COLO829 (cell line): ENCODE data around the gene ZNF451.

Experiments
- DNase-seq: peaks from one replicate; pipeline ENCODE4 v3.0.0; 2012; ENCODE audit warnings: low spot score

ZNF451 gene

GRCh38 chr6:57147955-57148858, 58.2 kb downstream of the ZNF451 start:
- no peak for DNase-seq

DNA sequence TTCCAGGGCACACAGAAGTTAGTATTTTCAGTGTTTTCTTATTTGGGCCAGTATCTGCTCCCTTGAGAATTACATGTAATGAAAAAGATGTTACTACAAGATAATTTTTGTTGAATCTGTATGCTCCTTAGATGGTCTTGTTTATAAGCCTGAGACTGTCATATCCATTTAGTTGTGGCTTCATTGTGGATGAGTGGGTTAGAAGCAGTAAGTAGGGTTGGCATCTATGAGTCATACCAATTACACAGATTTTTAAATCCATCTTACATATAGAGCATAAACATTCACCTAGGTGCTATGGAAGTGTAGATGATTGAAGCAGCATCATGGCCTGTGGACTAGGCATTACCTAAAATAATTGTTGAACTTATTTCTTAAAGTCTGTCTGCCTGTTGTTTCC, 68.7 kb downstream of the ZNF451 start:
- no peak for DNase-seq

DNA sequence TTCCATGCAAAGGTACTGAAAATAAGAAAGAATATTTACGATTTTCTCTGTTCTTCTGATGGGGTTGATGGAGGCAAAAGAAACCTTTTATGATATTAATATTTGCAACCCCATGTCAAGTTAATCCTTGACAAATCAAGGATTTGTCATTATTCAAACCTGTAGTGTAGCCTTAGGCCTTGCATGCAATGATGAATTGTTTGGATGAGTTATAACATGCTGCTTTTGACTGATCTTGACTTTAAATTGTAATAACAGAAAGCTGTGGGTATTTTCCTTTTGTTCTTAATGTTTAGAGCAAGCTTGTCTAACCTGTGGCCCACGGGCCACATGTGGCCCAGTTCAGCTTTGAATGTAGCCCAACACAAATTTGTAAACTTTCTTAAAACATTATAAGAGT, 69.1 kb downstream of the ZNF451 start:
- no peak for DNase-seq

- DNase-seq, result no peak
These were observed 72.0 kb downstream of the ZNF451 start for GRCh38 chr6:57162028-57162427.

GRCh38 chr6:57162516-57162915, 72.5 kb downstream of the ZNF451 start:
- DNase-seq, result no peak

DNA sequence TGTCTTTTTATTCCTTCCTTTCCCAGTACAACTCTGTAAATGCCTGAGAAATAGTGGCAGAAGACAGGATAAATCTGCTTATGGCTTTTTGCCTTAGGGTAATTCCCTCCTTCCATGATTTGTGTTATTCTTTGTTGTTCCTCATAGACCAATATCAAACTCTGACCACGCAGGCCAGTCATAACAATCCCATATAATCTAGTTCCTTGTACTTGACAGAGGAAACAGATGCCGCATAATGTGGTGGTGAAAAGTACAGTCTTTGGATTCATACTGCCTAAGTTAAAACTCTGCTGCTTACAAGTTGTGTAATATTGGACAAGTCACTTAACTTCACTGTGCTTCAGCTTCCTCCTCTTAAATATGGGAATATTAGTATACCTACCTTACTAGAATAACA, 74.0 kb downstream of the ZNF451 start:
- DNase-seq, result no peak

DNA sequence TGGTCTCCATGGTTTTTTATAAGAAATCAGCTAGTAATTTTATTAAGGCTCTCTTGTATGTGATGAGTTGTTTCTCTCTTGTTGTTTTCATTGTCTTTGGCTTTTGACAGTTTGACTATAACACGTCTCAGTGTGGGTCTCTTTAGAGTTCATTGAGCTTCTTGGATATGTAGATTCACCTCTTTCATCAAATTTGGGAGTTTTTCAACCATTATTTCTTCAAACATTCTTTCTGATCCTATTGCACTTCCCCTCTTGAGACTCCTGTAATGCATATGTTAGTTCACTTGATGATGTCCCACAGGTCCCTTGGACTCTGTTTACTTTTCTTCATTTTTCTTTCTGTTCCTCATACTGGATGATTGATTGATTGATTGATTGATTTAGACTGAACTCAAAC, 75.1 kb downstream of the ZNF451 start:
- no peak for DNase-seq

DNA sequence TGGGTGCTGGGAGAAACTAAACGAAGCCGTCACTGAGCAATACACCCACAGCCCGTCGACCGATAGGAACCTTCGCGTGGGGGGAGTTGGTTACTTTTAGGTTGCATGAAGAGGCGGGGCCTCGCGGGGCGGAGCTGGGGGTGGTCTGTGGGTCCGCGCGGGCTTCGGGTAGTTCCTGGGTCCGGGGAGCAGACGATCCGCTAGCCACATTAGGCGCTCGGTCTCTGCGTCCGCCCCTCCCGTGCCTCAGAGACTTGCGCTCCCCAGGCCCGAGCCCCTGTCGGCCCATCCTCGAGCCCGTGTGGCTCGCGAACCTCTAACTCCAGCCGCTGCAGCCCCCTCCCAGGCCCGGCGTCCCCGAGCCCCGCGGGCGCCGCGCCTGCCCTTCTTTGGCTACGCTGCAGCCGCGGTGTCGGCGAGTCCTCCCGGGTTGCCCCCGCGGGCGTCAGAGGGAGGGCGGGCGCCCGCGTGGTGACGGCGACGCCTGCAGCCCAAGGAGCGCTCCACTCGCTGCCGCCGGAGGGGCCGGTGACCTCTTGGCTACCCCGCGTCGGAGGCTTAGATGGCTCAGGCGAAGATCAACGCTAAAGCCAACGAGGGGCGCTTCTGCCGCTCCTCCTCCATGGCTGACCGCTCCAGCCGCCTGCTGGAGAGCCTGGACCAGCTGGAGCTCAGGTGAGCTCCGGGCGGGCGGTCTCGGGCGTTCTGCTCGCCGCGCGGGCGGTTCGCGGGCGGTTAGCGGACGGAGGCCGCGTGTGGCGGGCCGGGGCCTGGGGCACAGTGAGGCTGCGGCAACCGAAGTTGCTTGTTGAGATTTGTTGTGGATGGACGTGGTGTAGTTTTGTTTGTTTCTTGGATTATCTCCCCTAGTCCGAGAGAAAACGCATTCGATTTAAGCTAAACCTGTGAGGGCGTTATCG, 82.4 kb downstream of the ZNF451 start, which contains the start of gene BAG2:
TSS of gene BAG2 (plus strand) at position 191 of the 920 bp plus-strand sequence. CDS start at position 563, 372 bp downstream.
- peak; percentile 61 for DNase-seq

GRCh38 chr6:57173056-57173885, 83.3 kb downstream of the ZNF451 start:
- DNase-seq, result no peak

DNA sequence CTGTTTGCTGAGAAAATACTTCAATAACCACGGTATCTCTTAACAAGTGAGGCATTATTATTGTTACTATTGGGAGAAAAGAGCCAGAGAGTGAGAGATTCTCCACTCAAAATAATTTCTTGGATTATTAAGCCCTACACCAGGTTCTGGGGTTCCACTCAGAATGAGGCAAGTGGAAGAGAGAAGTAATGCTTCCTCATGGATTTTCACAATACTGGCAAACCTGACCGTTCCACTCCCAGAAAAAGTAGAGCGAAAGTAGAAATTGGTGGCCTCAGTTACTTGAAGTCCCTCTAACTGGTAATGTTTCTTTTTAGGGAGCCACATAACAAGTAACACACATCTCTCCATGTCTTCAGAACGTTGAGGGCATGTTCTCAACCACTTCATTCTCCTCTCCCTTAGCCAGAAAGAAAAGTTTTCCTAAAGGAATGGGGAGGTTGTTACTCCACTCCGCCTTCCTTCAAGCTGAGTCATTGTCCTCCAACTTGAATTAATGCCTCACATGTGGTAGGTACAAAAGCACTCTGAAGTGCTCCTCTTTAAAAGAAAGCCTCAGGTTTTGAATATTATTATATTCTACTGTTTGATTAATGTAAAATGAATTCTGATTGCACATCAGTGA, 84.0 kb downstream of the ZNF451 start:
- peak; percentile 33 for DNase-seq

DNA sequence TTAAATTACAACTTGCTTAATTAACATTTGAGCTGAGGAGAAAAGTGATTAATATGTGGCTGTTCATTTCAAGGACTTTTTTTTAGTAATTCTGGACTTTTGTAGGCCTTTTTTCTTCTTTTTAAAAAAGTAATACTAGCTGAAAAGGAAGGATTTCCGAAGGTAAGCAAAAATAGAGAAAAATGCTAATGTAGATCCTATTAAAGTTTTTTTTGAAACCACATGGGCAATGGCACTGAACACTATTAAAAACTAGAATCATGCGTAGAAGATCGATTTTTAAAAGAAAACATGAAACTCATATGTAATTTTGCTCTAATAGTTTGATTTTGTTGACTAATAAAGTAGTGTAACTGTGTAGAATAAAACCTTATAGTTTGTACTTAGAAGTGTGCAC, 84.5 kb downstream of the ZNF451 start:
- no peak for DNase-seq

DNA sequence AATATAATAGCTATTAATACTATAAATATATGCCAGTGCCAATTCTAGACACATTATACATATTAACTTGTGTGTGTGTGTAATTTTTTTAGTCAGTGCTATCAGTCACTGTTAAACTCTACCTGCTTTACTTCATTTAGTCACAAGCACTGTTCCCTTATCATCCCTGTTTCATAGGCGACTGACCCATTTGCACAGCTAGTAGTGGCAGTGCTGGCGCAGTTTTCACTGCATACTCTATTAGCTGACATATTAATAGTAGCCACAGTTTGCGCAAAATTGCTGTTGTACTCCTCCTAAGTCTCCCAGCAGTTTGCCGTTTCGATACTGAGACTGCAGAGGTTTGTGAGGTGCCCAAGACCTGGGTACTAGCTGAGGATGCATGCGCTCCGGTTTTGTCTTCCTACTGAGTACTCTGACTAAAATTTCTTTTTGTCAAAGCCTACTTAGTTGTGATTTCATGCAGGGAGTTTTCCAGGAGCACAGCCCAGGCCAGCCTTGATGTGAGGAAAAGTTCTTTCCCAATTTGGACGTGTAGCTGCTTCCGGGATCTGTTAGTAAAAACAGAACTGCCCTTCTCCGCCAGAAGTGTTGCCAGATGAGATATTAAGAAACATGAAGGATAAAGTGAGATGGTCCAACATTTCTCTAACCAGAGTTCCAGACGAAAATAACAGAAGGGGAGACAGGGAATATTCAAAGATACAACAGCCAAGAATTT, 87.7 kb downstream of the ZNF451 start:
- no peak for DNase-seq

- no peak for DNase-seq
These were observed 90.6 kb downstream of the ZNF451 start for GRCh38 chr6:57180596-57180995.

DNA sequence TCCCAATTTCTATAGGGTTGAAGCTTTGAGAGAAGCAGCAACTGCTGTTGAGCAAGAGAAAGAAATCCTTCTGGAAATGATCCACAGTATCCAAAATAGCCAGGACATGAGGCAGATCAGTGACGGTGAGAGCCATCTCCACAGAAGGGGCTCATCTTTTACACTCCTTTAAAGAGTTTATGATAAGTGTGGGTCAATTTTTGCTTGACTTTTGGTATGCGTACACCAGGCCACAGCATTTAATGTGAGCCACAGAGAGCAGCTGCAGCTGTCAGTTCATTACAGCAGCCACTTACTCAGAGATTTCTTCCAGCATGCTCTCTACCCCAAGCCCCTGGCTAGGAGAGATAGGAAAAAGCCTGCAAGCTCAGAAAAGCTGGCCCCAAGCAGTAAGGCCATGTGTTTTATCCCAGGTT, 92.0 kb downstream of the ZNF451 start:
- DNase-seq, result no peak

GRCh38 chr6:57183336-57183735, 93.3 kb downstream of the ZNF451 start:
- no peak for DNase-seq

GRCh38 chr6:57190140-57190539, 100.2 kb downstream of the ZNF451 start:
- DNase-seq, result no peak

DNA sequence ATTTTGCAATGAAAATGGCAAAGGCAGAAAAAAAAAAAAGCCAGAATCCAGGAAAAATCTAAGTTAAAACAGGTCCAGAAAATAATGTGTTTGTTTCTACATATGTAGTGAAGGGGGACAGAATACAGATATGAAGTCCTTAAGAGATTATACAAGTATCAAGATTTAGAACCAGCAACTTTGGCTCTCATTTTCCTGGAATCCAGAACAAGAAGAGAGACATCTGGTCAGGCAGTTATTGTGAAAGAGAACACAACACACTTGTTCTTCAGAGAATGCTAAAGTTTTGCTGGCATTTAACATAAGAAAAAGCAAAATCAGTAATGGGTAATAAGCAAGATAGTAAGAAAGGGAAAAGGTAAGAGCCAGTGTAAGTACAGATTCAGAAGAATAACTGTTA, 103.2 kb downstream of the ZNF451 start:
- DNase-seq, result no peak

DNA sequence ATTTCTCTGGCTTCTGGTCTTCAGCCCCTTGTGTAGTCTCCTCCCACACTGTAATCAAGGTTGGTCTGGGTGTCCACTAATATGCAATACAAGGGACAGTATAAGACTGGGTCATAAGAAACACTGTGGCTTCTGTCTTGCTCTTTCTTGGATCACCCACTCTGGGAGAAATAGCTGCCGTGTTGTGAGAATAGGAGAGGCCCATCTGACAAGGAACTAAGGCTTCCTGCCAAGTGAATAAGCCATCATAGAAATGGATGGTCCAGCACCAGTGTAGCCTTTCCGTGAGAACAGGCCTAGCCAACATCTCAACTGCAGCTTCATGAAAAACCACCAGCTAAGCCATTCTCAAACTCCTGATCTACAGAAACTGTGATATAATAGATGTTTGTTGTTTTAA, 105.5 kb downstream of the ZNF451 start:
- no peak for DNase-seq

- DNase-seq, result no peak
These were observed 109.1 kb downstream of the ZNF451 start for GRCh38 chr6:57198926-57199636.

DNA sequence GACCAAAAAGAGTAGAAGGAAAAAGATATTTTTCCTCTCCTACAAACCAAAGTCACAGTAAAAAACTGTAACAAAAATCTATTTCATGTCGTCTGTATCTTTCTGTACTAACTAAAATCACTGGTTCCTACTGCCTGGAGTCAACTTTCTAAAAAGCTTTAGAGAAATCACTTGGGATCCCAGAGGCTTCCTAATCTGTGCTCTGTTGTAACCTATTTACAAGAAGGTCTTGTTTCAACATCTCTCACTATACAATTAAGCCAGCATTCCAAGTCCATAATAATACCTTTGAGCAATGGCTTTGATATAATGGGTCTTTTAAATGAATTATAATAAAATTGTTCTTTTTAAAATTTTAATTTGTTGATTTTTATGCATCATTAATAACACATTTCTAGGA, 111.7 kb downstream of the ZNF451 start:
- no peak for DNase-seq
